ENCODE data around the gene TTF2. TPM values are rescaled to one million over a fixed set of nuclear protein-coding genes. Genes with fewer than 3 reads are reported as not detected.
"Not testable (repeated sequence)": the region's sequence is repeated elsewhere in the genome, so short reads cannot be mapped to it uniquely, and the experiment has no call there.

The TTF2 gene
- total RNA-seq, 1 donor from 2014 or later: 16.6 TPM

DNA sequence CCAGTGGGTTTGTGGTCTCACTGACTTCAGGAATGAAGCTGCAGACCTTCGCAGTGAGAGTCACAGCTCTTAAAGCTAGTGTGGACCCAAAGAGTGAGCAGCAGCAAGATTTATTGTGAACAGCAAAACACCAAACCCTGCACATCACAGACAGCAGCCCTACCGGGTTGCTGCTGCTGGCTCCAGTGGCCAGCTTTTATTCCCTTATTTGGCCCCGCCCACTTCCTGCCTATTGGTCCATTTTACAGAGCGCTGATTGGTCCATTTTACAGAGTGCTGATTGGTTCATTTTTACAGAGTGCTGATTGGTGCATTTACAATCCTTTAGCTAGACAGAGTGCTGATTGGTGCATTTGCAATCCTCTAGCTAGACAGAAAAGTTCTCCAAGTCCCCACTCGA is 91.2 kb downstream of the TTF2 start:
- not testable (repeated sequence) for DNase-seq (ENCODE audit: low spot score)

Other genes starting within 250 kb of the TTF2 start
- gene PTGFRN, start 150.4 kb upstream of the TTF2 start, total RNA-seq: 93.6 TPM
- gene CD101, start 58.6 kb upstream of the TTF2 start, total RNA-seq: 2.8 TPM
- 7.2 TPM for gene TRIM45, start 61.4 kb downstream of the TTF2 start, total RNA-seq
- 2.7 TPM for gene VTCN1, start 150.6 kb downstream of the TTF2 start, total RNA-seq

Data from mucosa of gallbladder (tissue), 1 donor.